Uterus (tissue), 2 donors: Measurements from ENCODE around the gene SUFU.

Source experiments
- POLR2A ChIP-seq, 2 donors: fragments of 450-650 bp; IDR thresholded peaks; one replicate each; pipeline ENCODE4 v1.6.1; 2016; ENCODE audit warnings: antibody characterized with exemption in 2 of 2, mild to moderate bottlenecking in 1 of 2, moderate library complexity in 1 of 2
- TF ChIP-seq, protein P1 (sequence below), 4 experiments: fragments of 200-600 bp in 2 of 4; fragments of 450-650 bp in 2 of 4; sonication (generic) in 2 of 4; IDR thresholded peaks; one replicate each; pipeline ENCODE4 v1.5.1; 2016 to 2019; ENCODE audit warnings: antibody characterized with exemption in 4 of 4, mild to moderate bottlenecking in 2 of 4, moderate library complexity in 1 of 4

DNA sequence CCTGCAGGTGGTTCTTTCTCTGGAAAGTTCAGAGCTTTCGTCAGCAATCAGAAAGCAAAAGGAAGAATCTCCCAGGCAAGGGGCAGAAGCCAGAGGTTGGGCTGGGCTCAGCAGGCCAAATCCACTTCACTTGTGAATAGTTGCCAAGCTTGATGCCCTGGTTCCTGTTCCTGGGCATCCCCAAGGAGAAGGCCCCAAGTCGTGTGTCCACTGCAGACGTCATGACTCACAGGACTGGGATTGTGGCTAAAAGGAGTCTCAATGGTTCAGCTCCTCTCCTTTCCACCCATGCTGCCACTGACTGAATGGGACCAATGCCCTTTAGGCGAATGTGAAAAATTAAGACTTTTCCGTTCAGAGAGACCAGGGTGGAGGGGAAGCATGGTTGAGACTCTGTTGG lies 101.9 kb downstream of the SUFU start:
- TF ChIP-seq, protein P1, sequence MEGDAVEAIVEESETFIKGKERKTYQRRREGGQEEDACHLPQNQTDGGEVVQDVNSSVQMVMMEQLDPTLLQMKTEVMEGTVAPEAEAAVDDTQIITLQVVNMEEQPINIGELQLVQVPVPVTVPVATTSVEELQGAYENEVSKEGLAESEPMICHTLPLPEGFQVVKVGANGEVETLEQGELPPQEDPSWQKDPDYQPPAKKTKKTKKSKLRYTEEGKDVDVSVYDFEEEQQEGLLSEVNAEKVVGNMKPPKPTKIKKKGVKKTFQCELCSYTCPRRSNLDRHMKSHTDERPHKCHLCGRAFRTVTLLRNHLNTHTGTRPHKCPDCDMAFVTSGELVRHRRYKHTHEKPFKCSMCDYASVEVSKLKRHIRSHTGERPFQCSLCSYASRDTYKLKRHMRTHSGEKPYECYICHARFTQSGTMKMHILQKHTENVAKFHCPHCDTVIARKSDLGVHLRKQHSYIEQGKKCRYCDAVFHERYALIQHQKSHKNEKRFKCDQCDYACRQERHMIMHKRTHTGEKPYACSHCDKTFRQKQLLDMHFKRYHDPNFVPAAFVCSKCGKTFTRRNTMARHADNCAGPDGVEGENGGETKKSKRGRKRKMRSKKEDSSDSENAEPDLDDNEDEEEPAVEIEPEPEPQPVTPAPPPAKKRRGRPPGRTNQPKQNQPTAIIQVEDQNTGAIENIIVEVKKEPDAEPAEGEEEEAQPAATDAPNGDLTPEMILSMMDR (IDR thresholded peaks at IDR 0.05) = no peak
- TF ChIP-seq POLR2A (IDR thresholded peaks at IDR 0.05) = no peak
